Measurements from ENCODE around the gene DLL1.

DLL1 gene

DNA sequence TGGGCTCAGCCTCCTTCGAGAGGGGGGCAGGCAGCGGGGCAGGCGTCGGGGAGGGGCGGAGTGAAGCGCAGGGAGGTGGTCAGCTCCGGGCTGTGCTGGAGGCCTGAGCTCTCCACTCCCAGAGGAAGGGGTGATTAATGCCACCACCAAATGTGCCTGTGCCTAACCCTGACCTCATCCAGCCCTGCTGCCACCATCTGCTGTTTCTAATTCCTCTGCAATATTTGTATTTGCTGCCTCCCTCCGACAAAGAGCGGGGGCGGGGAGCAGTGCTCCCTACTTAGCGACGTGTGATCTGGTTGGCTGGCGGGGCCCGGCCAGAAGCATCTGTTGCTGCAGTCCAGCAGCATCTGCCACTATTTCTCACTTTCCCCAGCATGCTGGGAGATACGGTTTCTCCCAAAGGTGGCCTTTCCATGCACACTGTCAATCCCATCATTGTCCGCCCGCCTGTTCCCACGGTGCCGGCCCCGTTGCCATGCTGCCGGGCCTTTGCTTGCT lies 47.0 kb downstream of the DLL1 start:
- Histone ChIP-seq H2BK12ac (ENCODE audit: low read length) (peak overlapping the region; percentile 12), H2AK5ac (ENCODE audit: low read depth, low read length) (no peak overlapping the region), H4K8ac (ENCODE audit: low read depth, low read length) (no peak overlapping the region), H3K27me3 (ENCODE audit: control insufficient read depth in 3 of 3, insufficient read depth in 3 of 3, low read depth in 1 of 3, low read length in 3 of 3) (peaks cover 0 to 4% (median 0%) of the 10 kb centered on the region in 3 experiments), H3K23ac (ENCODE audit: low read depth, low read length, poor library complexity) (no peak overlapping the region), H3K79me1 (ENCODE audit: low read depth, low read length) (no peaks in the 10 kb centered on the region), H2AFZ (ENCODE audit: low read length) (peak overlapping the region; percentile 83), H3K4me1 (ENCODE audit: control insufficient read depth in 2 of 2, insufficient read depth in 1 of 2, low read depth in 1 of 2, low read length in 2 of 2) (peaks cover 32 to 36% of the 10 kb centered on the region in 2 donors), H4K91ac (ENCODE audit: low read depth, low read length, poor library complexity) (no peak overlapping the region), H3K4me3 (ENCODE audit: low read length in 2 of 2) (peak overlapping the region in 1 of 2 donors; percentile 30), H3K27ac (replicated peaks; ENCODE audit: low read length) (peak overlapping the region; percentile 32), H3K4ac (ENCODE audit: low read length) (no peak overlapping the region), H2BK5ac (ENCODE audit: low read length) (peak overlapping the region; percentile 8), H3K9ac (ENCODE audit: low read depth, low read length, poor library complexity) (no peak overlapping the region), H3K4me2 (ENCODE audit: insufficient read depth, low read length, poor library complexity, severe bottlenecking) (no peak overlapping the region), H3K18ac (ENCODE audit: low read length) (peak overlapping the region; percentile 2), H3K14ac (ENCODE audit: low read length) (no peak overlapping the region), H2BK120ac (ENCODE audit: low read depth, low read length) (no peak overlapping the region), H2BK15ac (ENCODE audit: low read length) (peak overlapping the region; percentile 46), H3K9me3 (replicated peaks in 1 of 2; ENCODE audit: control insufficient read depth in 2 of 2, insufficient read depth in 1 of 2, low read depth in 1 of 2, low read length in 2 of 2) (no peaks in the 10 kb centered on the region), H3K36me3 (replicated peaks in 1 of 2; ENCODE audit: control insufficient read depth in 2 of 2, insufficient read depth in 2 of 2, low read length in 2 of 2) (no peaks in the 10 kb centered on the region)
- WGBS, 2 donors (ENCODE audit: extremely low coverage in 2 of 2, insufficient read length in 2 of 2, insufficient replicate concordance in 1 of 2), result no CpG with 5 or more reads among the region's 21 CpGs
- no peak for DNase-seq (ENCODE audit: low spot score)

DNA sequence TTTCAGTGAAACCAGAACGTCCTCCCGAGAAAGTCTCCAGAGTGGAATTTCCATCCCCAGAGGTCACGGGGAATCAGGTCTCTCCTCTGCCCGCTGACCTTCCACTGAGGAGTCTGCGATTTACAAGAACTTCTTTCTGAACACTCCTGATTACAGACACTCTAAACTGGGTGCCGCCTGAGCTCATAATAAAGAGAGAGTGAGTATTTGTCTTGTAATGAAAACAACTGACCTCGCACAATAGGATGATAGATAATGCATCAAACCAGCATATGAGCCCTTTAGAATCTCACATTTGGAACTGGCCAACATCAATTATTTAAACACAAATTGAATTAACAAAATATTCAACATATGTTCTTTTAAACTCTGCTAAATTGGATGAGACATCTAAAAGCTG lies 47.5 kb downstream of the DLL1 start:
- peaks cover 0 to 5% (median 0%) of the 10 kb centered on the region in 3 experiments for H3K27me3 ChIP-seq (ENCODE audit: control insufficient read depth in 3 of 3, insufficient read depth in 3 of 3, low read depth in 1 of 3, low read length in 3 of 3)
- peaks cover 28 to 37% of the 10 kb centered on the region in 2 donors for H3K4me1 ChIP-seq (ENCODE audit: control insufficient read depth in 2 of 2, insufficient read depth in 1 of 2, low read depth in 1 of 2, low read length in 2 of 2)
- no peak overlapping the region for H2BK12ac ChIP-seq (ENCODE audit: low read length)
- no peak for DNase-seq (ENCODE audit: low spot score)
- H2AFZ ChIP-seq (ENCODE audit: low read length), result peak overlapping the region; percentile 83
- H3K27ac ChIP-seq (replicated peaks; ENCODE audit: low read length), result peak overlapping the region; percentile 6
- no peak overlapping the region for H4K91ac ChIP-seq (ENCODE audit: low read depth, low read length, poor library complexity)
- no peak overlapping the region for H3K4me3 ChIP-seq (ENCODE audit: low read length in 2 of 2)
- H2BK15ac ChIP-seq (ENCODE audit: low read length), result no peak overlapping the region
- H3K9ac ChIP-seq (ENCODE audit: low read depth, low read length, poor library complexity), result no peak overlapping the region
- H3K9me3 ChIP-seq (replicated peaks in 1 of 2; ENCODE audit: control insufficient read depth in 2 of 2, insufficient read depth in 1 of 2, low read depth in 1 of 2, low read length in 2 of 2), result no peaks in the 10 kb centered on the region
- H3K36me3 ChIP-seq (replicated peaks in 1 of 2; ENCODE audit: control insufficient read depth in 2 of 2, insufficient read depth in 2 of 2, low read length in 2 of 2), result no peaks in the 10 kb centered on the region
- no peak overlapping the region for H2AK5ac ChIP-seq (ENCODE audit: low read depth, low read length)
- H3K14ac ChIP-seq (ENCODE audit: low read length), result no peak overlapping the region
- H3K18ac ChIP-seq (ENCODE audit: low read length), result no peak overlapping the region
- no peak overlapping the region for H2BK120ac ChIP-seq (ENCODE audit: low read depth, low read length)
- WGBS, 2 donors (ENCODE audit: extremely low coverage in 2 of 2, insufficient read length in 2 of 2, insufficient replicate concordance in 1 of 2), result no CpG with 5 or more reads among the region's 7 CpGs
- no peak overlapping the region for H3K4ac ChIP-seq (ENCODE audit: low read length)
- peak overlapping the region; percentile 8 for H2BK5ac ChIP-seq (ENCODE audit: low read length)
- no peak overlapping the region for H3K4me2 ChIP-seq (ENCODE audit: insufficient read depth, low read length, poor library complexity, severe bottlenecking)
- no peak overlapping the region for H4K8ac ChIP-seq (ENCODE audit: low read depth, low read length)
- H3K79me1 ChIP-seq (ENCODE audit: low read depth, low read length), result no peaks in the 10 kb centered on the region
- H3K23ac ChIP-seq (ENCODE audit: low read depth, low read length, poor library complexity), result no peak overlapping the region

DNA sequence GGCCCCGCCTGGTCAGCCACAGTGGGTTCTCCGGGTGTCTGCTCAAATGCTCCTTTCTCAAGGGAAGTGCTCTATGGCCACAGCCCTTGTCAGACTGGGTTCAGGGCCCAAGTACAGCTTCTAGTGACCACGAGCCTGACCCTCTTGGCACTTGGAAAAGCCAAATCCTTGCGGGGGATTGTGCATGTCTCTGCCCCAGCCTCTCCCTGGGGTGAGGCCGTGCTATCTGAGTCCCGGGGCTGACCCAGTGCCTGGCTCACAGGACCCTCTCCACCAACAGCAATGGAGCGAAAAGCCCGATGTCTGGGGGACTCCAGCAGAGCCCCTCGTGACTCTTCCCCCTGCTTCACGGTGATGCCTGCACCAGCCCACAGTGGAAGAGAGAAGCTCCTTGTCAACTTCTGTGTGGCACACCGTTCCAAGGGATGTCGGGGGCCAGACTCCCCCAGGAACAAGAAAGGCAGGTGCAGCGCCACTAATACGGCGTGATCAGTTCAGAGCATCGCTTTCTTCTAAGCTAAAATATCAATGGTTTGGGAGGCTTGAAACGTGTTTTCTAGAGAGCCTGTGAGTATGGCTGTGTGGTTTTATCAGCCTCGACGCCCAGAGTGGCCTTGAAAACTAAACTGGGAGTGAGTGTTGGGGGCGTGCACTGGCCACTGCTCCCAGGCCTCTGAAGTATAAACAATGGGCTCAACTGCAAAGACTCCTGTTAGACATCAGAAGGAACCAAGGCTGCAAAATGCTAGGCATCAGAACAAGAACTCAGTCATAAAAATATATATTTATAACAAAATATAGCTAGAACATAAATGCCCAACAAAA lies 51.9 kb downstream of the DLL1 start:
- DNase-seq (ENCODE audit: low spot score), result no peak
- H3K9ac ChIP-seq (ENCODE audit: low read depth, low read length, poor library complexity), result no peak overlapping the region
- WGBS, 2 donors (ENCODE audit: extremely low coverage in 2 of 2, insufficient read length in 2 of 2, insufficient replicate concordance in 1 of 2), result no CpG with 5 or more reads among the region's 20 CpGs
- no peak overlapping the region for H4K8ac ChIP-seq (ENCODE audit: low read depth, low read length)
- H3K36me3 ChIP-seq (replicated peaks in 1 of 2; ENCODE audit: control insufficient read depth in 2 of 2, insufficient read depth in 2 of 2, low read length in 2 of 2), result no peaks in the 10 kb centered on the region
- H3K4me3 ChIP-seq (ENCODE audit: low read length in 2 of 2), result no peak overlapping the region
- no peak overlapping the region for H3K14ac ChIP-seq (ENCODE audit: low read length)
- H3K4ac ChIP-seq (ENCODE audit: low read length), result peak overlapping the region; percentile 8
- H2BK12ac ChIP-seq (ENCODE audit: low read length), result peak overlapping the region; percentile 79
- H3K27ac ChIP-seq (replicated peaks; ENCODE audit: low read length), result no peak overlapping the region
- H2BK15ac ChIP-seq (ENCODE audit: low read length), result peak overlapping the region; percentile 87
- no peak overlapping the region for H3K23ac ChIP-seq (ENCODE audit: low read depth, low read length, poor library complexity)
- peaks cover 0 to 8% (median 0%) of the 10 kb centered on the region in 3 experiments for H3K27me3 ChIP-seq (ENCODE audit: control insufficient read depth in 3 of 3, insufficient read depth in 3 of 3, low read depth in 1 of 3, low read length in 3 of 3)
- H3K4me2 ChIP-seq (ENCODE audit: insufficient read depth, low read length, poor library complexity, severe bottlenecking), result no peak overlapping the region
- peak overlapping the region; percentile 95 for H3K18ac ChIP-seq (ENCODE audit: low read length)
- no peaks in the 10 kb centered on the region for H3K9me3 ChIP-seq (replicated peaks in 1 of 2; ENCODE audit: control insufficient read depth in 2 of 2, insufficient read depth in 1 of 2, low read depth in 1 of 2, low read length in 2 of 2)
- H2AFZ ChIP-seq (ENCODE audit: low read length), result no peak overlapping the region
- peaks cover 31 to 33% of the 10 kb centered on the region in 2 donors for H3K4me1 ChIP-seq (ENCODE audit: control insufficient read depth in 2 of 2, insufficient read depth in 1 of 2, low read depth in 1 of 2, low read length in 2 of 2)
- H4K91ac ChIP-seq (ENCODE audit: low read depth, low read length, poor library complexity), result no peak overlapping the region
- peak overlapping the region; percentile 56 for H2BK120ac ChIP-seq (ENCODE audit: low read depth, low read length)
- H3K79me1 ChIP-seq (ENCODE audit: low read depth, low read length), result no peaks in the 10 kb centered on the region
- peak overlapping the region; percentile 40 for H2BK5ac ChIP-seq (ENCODE audit: low read length)
- H2AK5ac ChIP-seq (ENCODE audit: low read depth, low read length), result peak overlapping the region; percentile 97

DNA sequence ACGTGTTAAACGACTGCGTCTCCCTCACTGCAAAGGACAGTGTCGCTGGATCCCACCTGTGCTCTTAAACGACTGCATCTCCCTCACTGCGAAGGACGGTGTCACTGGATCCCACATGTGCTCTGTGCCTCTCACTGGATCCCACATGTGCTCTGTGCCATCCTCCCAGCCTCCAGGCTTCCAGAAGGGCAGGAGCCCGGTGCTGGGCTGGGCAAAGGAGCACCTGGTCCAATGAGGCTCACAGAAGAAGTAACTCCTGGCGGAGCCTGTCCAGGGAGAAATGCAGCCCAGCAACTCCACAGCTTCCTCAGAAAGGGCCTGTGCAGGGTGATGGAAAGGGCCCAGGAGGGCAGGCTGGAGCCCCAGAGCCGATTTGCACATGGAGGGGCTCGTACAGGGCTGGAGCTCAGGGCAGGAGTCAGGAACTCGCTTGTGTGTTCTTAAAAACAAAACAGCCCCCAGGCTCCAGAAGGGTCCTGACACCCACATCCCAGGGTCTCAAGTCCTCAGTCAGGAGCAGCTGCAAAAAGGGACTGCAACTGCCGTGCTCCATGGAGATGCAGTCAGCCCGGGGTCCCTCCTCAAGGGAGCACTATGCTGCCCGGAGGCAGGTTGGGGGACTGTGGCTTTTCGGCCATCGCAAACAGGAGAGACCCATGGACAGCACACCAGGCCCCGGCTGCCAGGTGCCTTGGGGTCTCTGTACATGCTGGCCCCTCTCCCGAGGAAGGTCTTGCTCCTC lies 52.7 kb downstream of the DLL1 start:
- peak overlapping the region; percentile 97 for H2AK5ac ChIP-seq (ENCODE audit: low read depth, low read length)
- no CpG with 5 or more reads among the region's 19 CpGs for WGBS, 2 donors (ENCODE audit: extremely low coverage in 2 of 2, insufficient read length in 2 of 2, insufficient replicate concordance in 1 of 2)
- H2BK5ac ChIP-seq (ENCODE audit: low read length), result peak overlapping the region; percentile 40

More for the DNA sequence above, 52.7 kb downstream of the DLL1 start:
- peak overlapping the region; percentile 95 for H3K18ac ChIP-seq (ENCODE audit: low read length)
- peak overlapping the region; percentile 92 for H2BK12ac ChIP-seq (ENCODE audit: low read length)
- H3K23ac ChIP-seq (ENCODE audit: low read depth, low read length, poor library complexity), result peak overlapping the region; percentile 11
- H3K4ac ChIP-seq (ENCODE audit: low read length), result peak overlapping the region; percentile 91
- H3K14ac ChIP-seq (ENCODE audit: low read length), result peak overlapping the region; percentile 41
- H3K9ac ChIP-seq (ENCODE audit: low read depth, low read length, poor library complexity), result peak overlapping the region; percentile 46
- H3K4me3 ChIP-seq (ENCODE audit: low read length in 2 of 2), result no peak overlapping the region
- no peaks in the 10 kb centered on the region for H3K36me3 ChIP-seq (replicated peaks in 1 of 2; ENCODE audit: control insufficient read depth in 2 of 2, insufficient read depth in 2 of 2, low read length in 2 of 2)
- peak overlapping the region; percentile 87 for H2BK15ac ChIP-seq (ENCODE audit: low read length)
- no peak overlapping the region for H2AFZ ChIP-seq (ENCODE audit: low read length)
- H4K91ac ChIP-seq (ENCODE audit: low read depth, low read length, poor library complexity), result no peak overlapping the region
- no peaks in the 10 kb centered on the region for H3K79me1 ChIP-seq (ENCODE audit: low read depth, low read length)
- no peak overlapping the region for H3K4me2 ChIP-seq (ENCODE audit: insufficient read depth, low read length, poor library complexity, severe bottlenecking)
- H3K27ac ChIP-seq (replicated peaks; ENCODE audit: low read length), result peak overlapping the region; percentile 19
- H3K9me3 ChIP-seq (replicated peaks in 1 of 2; ENCODE audit: control insufficient read depth in 2 of 2, insufficient read depth in 1 of 2, low read depth in 1 of 2, low read length in 2 of 2), result no peaks in the 10 kb centered on the region
- no peak for DNase-seq (ENCODE audit: low spot score)
- H3K4me1 ChIP-seq (ENCODE audit: control insufficient read depth in 2 of 2, insufficient read depth in 1 of 2, low read depth in 1 of 2, low read length in 2 of 2), result peaks cover 25 to 34% of the 10 kb centered on the region in 2 donors
- no peak overlapping the region for H4K8ac ChIP-seq (ENCODE audit: low read depth, low read length)
- H3K27me3 ChIP-seq (ENCODE audit: control insufficient read depth in 3 of 3, insufficient read depth in 3 of 3, low read depth in 1 of 3, low read length in 3 of 3), result peaks cover 0 to 8% (median 0%) of the 10 kb centered on the region in 3 experiments
- peak overlapping the region; percentile 56 for H2BK120ac ChIP-seq (ENCODE audit: low read depth, low read length)
